Panc1 (cell line): ENCODE measurements around the gene IL1R2. TPM values are rescaled to one million over a fixed set of nuclear protein-coding genes. Genes with fewer than 3 reads are reported as not detected.

Experiments
- ATAC-seq: fragments of 200-7000 bp; cut with Tn5 transposase; 2 replicates; pipeline ENCODE4 v1.9.1; 2020; ENCODE audit warnings: mild to moderate bottlenecking, moderate library complexity
- BruUV-seq: library from RNA; stranded (reverse); fragments of 400-500 nt; replicated peaks from 2 replicates; lab custom pipeline; 2021; lab: Mats Ljungman, UMichigan
- CTCF ChIA-PET: fragments of 300-600 bp; sonication (Branson Sonifier 250); formaldehyde crosslinking; loops from one replicate; lab custom pipeline; 2022; ENCODE audit warnings: antibody characterized with exemption; lab: Charles Lee
- POLR2A ChIA-PET: fragments of 300-600 bp; sonication (Branson Sonifier 250); formaldehyde crosslinking; loops from one replicate; lab custom pipeline; 2022; ENCODE audit warnings: antibody characterized with exemption; lab: Charles Lee
- DNase-seq: peaks from one replicate; pipeline ENCODE4 v3.0.0-alpha.2; 2010; ENCODE audit warnings: low read depth, low spot score
- H3K27ac ChIP-seq: 2 replicates; pipeline ENCODE4 v1.5.1; 2011; ENCODE audit warnings: mild to moderate bottlenecking, low read length, inconsistent platforms
- H3K27me3 ChIP-seq: fragments of 200-500 bp; sonication (Bioruptor generic); 2 replicates; pipeline ENCODE4 v1.6.0; 2014; ENCODE audit warnings: low read length, inconsistent platforms; ENCODE audit not compliant: control insufficient read depth, insufficient read depth
- H3K36me3 ChIP-seq: fragments of 200-500 bp; sonication (Bioruptor generic); 2 replicates; pipeline ENCODE4 v1.5.1; 2014; ENCODE audit warnings: inconsistent platforms, mild to moderate bottlenecking, low read length, moderate library complexity; ENCODE audit not compliant: control insufficient read depth, insufficient read depth
- H3K4me1 ChIP-seq: 2 replicates; pipeline ENCODE4 v1.5.1; 2011; ENCODE audit warnings: inconsistent platforms, mild to moderate bottlenecking, low read length, moderate library complexity; ENCODE audit not compliant: control insufficient read depth, insufficient read depth
- H3K4me3 ChIP-seq, 2 experiments: 2 replicates each; pipeline ENCODE4 v1.5.1; 2011 to 2012; ENCODE audit warnings: low read depth in 2 of 2, low read length in 2 of 2, mild to moderate bottlenecking in 2 of 2, inconsistent platforms in 1 of 2, moderate library complexity in 1 of 2
- H3K9me3 ChIP-seq: fragments of 200-500 bp; sonication (Bioruptor generic); 2 replicates; pipeline ENCODE4 v1.5.1; 2014; ENCODE audit warnings: low read depth, mild to moderate bottlenecking, inconsistent platforms, low read length, moderate library complexity; ENCODE audit not compliant: control insufficient read depth, insufficient read depth
- POLR2AphosphoS5 ChIP-seq: IDR thresholded peaks from 2 replicates; pipeline ENCODE4 v1.6.1; 2012; ENCODE audit warnings: mild to moderate bottlenecking, low read depth, low read length, moderate library complexity
- REST ChIP-seq, 2 experiments: IDR thresholded peaks; 2 replicates each; pipeline ENCODE4 v1.6.1; 2011 to 2012; ENCODE audit warnings: low read depth in 2 of 2, control low read depth in 1 of 2, low read length in 1 of 2, mild to moderate bottlenecking in 1 of 2, moderate library complexity in 1 of 2; ENCODE audit not compliant: insufficient read depth in 1 of 2
- SIN3A ChIP-seq: IDR thresholded peaks from 2 replicates; pipeline ENCODE4 v1.6.1; 2012; ENCODE audit warnings: low read depth, mild to moderate bottlenecking, low read length, moderate library complexity, borderline replicate concordance; ENCODE audit not compliant: insufficient read depth
- TCF7L2 ChIP-seq: IDR thresholded peaks from 2 replicates; pipeline ENCODE4 v1.6.1; 2011; ENCODE audit warnings: mild to moderate bottlenecking, low read depth, low read length, inconsistent platforms
- in situ Hi-C: cut with HindIII; loops from 2 replicates; pipeline ENCODE4 v1.10.0; 2016; ENCODE audit warnings: low sequenced_read_pairs, low pct_unique_long_range_greater_than_20kb
- intact Hi-C: fragments of 100-400 bp; cut with micrococcal nuclease; formaldehyde crosslinking; loops from one replicate; pipeline ENCODE4 v1.10.0; 2022; ENCODE audit not compliant: unreplicated experiment
- total RNA-seq: library from RNA; stranded (reverse); gene quantifications from one replicate; pipeline ENCODE4 v1.2.1, GENCODE V29; 2021; ENCODE audit not compliant: unreplicated experiment
- TF ChIP-seq, protein P1 (sequence below): fragments of 450-650 bp; IDR thresholded peaks from 2 replicates; pipeline ENCODE4 v1.5.1; 2017; ENCODE audit warnings: mild to moderate bottlenecking

The IL1R2 gene
- total RNA-seq, 1 experiment from 2014 or later: 0.15 TPM

DNA sequence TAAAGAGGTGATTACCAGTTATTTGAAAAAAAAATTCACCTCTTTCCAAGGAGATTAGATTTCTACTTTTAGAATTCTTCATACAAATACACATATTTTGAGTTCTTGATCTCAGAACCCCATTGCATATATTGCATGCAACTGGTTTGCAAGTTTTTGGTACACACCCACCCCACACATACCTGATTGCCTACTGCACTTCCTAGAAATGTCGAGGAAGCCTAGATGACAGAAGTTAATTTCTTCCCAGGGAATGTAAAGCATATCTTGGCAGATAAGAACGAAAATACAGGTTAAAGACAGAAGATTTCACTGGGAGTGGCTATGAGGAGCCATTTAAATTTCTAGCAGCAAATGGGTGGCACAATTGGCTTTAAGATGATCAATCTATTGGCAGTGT lies 83.7 kb downstream of the IL1R2 start:
- ChIA-PET POLR2A (no interaction called here), CTCF (no interaction called here)
- Histone ChIP-seq H3K36me3 (no peaks in the 10 kb centered on the region), H3K4me3 (no peak overlapping the region), H3K4me1 (no peaks in the 10 kb centered on the region), H3K27ac (no peak overlapping the region), H3K9me3 (no peaks in the 10 kb centered on the region), H3K27me3 (no peaks in the 10 kb centered on the region)
- TF ChIP-seq REST (IDR thresholded peaks at IDR 0.05; ENCODE audit: insufficient read depth in 1 of 2, low read depth in 2 of 2, low read length in 1 of 2) (no peak), POLR2AphosphoS5 (no peak), SIN3A (no peak), TCF7L2 (no peak)
- TF ChIP-seq, protein P1, sequence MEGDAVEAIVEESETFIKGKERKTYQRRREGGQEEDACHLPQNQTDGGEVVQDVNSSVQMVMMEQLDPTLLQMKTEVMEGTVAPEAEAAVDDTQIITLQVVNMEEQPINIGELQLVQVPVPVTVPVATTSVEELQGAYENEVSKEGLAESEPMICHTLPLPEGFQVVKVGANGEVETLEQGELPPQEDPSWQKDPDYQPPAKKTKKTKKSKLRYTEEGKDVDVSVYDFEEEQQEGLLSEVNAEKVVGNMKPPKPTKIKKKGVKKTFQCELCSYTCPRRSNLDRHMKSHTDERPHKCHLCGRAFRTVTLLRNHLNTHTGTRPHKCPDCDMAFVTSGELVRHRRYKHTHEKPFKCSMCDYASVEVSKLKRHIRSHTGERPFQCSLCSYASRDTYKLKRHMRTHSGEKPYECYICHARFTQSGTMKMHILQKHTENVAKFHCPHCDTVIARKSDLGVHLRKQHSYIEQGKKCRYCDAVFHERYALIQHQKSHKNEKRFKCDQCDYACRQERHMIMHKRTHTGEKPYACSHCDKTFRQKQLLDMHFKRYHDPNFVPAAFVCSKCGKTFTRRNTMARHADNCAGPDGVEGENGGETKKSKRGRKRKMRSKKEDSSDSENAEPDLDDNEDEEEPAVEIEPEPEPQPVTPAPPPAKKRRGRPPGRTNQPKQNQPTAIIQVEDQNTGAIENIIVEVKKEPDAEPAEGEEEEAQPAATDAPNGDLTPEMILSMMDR: no peak
- intact Hi-C loops: no loop called here
- DNase-seq (no peak), ATAC-seq (no peak)
- in situ Hi-C loops: no loop called here
- no TSS peak for BruUV-seq

- intact Hi-C loops (no loop called here), in situ Hi-C loops (no loop called here)
- ChIA-PET POLR2A (no interaction called here), CTCF (no interaction called here)
- no peak overlapping the region for H3K4me3 ChIP-seq
- no peaks in the 10 kb centered on the region for H3K9me3 ChIP-seq
- TF ChIP-seq REST (IDR thresholded peaks at IDR 0.05; ENCODE audit: insufficient read depth in 1 of 2, low read depth in 2 of 2, low read length in 1 of 2) (no peak), SIN3A (no peak), POLR2AphosphoS5 (no peak), TCF7L2 (no peak)
- TF ChIP-seq, protein P1: no peak
- ATAC-seq (no peak), DNase-seq (no peak)
- no TSS peak for BruUV-seq
- no peak overlapping the region for H3K27ac ChIP-seq
- H3K4me1 ChIP-seq: no peaks in the 10 kb centered on the region
- no peaks in the 10 kb centered on the region for H3K36me3 ChIP-seq
- no peaks in the 10 kb centered on the region for H3K27me3 ChIP-seq
Observed at GRCh38 chr2:102076512-102076911, 84.8 kb downstream of the IL1R2 start.

Other genes with a start within 250 kb of the IL1R2 start
- gene IL1R1, start 150.8 kb downstream of the IL1R2 start, total RNA-seq: 7.1 TPM
- gene IL1RL2, start 195.1 kb downstream of the IL1R2 start, total RNA-seq: not detected